Measurements from ENCODE around the gene CFAP251.
"Not testable (repeated sequence)": the region's sequence is repeated elsewhere in the genome, so short reads cannot be mapped to it uniquely, and the experiment has no call there.

CFAP251 gene

GRCh38 chr12:121905746-121906145 is 12.6 kb upstream of the CFAP251 start:
- DNase-seq: no peak

DNA sequence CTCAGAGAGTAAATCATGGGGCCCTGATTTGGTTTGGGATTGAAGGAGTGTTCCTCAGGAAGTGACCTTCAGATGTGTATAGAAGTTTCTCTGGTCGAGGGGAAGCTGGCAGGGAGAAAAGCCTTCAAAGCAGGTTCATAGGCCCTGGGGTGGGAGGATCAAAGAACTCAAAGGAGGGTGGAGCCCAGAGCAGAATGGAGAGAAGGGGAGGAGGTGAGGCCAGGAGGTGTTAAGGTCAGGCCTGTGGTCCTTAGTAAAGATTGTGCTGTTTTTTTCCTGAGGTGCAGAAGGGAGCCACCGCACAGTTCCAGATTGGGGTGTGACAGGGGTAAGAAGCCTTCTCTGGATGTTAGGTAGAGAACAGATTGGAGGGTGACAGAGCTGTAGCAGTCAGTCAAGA is 9.7 kb upstream of the CFAP251 start:
- DNase-seq: no peak

- no peak for DNase-seq
Observed at GRCh38 chr12:121911824-121912585, 6.4 kb upstream of the CFAP251 start.

DNA sequence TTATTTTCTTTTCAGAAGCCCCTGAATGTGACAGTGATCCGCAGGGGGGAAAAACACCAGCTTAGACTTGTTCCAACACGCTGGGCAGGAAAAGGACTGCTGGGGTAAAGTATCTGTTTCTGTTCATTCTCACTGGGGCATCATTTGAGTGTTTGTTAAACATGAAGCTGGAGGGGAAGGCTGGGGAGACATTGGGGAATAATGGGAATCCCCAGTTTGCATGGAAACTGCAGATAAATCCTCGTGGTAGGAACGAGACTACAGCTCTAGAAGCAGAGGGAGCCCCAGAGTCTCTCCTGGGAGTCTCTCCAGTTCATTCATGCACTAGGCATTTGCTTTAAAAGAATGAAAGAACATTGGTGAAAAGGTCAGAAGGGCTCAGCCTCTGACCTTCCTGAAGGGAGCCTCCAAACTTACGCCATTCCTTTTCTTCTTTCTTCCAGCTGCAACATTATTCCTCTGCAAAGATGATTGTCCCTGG is 2.5 kb upstream of the CFAP251 start:
- no peak for DNase-seq

- no peak for DNase-seq
Observed at GRCh38 chr12:121916719-121917118, 1.7 kb upstream of the CFAP251 start.

DNA sequence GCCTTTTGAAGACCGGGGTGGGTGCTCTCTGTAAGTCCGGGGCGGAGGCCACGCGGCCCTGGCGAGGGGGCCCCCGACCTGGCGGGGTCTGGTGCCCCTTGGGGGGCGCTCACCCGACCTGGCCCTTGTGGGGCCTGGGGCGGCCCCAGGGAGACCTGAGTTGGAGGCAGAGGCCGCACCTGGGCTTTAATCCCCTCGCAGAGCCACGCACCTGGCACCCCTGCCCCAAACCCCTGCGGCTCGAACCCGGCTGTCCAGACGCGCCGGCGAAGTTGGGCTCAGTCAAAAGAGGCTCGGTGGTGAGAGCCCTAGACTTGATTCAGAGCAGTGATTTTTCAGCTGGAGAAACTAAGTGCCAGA is 267 bp downstream of the CFAP251 start:
- no peak for DNase-seq

GRCh38 chr12:121921066-121921465 is 2.7 kb downstream of the CFAP251 start:
- no peak for DNase-seq

GRCh38 chr12:121925358-121925695 is 6.9 kb downstream of the CFAP251 start:
- no peak for DNase-seq

DNA sequence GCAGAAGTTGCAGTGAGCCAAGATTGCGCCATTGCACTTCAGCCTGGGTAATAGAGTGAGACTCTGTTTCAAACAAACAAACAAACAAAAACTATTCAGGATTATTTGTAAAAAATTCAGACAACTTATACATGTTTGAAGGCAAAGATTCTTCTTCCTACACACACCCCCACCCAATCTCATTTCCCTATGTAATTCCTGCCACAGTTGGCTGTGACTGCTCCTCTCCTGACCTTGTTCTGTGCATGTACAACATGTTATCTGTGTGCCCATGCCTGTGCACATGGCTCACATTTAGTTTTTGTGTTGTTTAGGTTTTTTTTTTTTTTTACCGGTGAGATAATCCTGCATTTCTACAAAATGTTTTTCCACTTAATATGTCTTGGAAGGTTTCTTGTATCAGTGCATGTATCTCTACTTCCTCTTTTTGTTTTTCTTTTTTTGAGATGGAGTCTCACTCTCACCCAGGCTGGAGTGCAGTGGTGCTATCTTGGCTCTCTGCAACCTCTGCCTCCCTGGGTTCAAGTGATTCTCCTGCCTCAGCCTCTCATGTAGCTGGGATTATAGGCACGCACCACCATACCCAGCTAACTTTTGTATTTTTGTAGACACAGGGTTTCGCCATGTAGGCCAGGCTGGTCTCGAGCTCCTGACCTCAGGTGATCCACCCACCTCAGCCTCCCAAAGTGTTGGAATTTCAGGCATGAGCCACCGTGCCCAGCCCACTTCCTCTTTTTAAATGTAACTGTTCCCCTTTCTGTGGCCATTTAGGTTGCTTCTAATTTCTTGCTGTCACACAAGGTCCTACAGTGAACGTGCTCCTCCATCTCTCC is 8.7 kb downstream of the CFAP251 start:
- no peak for DNase-seq

- DNase-seq: no peak
Observed at GRCh38 chr12:121927813-121928212, 9.4 kb downstream of the CFAP251 start.

DNA sequence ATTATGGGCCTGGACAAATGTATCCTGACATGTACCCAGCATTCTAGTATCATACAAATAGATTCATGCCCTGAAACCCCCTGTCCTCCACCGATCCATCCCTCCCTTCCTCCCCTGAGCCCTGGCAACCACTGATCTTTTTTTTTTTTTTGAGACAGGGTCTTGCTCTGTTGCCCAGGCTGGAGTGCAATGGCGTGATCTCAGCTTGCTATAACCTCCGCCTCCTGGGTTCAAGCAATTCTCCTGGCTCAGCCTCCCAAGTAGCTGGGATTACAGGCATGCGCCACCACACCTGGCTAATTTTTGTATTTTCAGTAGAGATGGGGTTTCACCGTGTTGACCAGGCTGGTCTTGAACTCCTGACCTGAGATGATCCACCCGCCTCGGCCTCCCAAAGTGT is 11.2 kb downstream of the CFAP251 start:
- not testable (repeated sequence) for DNase-seq

GRCh38 chr12:121930862-121931261 is 12.5 kb downstream of the CFAP251 start:
- no peak for DNase-seq

- no peak for DNase-seq
Observed at GRCh38 chr12:121932176-121932536, 13.8 kb downstream of the CFAP251 start.

- DNase-seq: no peak
Observed at GRCh38 chr12:121932914-121933521, 14.6 kb downstream of the CFAP251 start.

DNA sequence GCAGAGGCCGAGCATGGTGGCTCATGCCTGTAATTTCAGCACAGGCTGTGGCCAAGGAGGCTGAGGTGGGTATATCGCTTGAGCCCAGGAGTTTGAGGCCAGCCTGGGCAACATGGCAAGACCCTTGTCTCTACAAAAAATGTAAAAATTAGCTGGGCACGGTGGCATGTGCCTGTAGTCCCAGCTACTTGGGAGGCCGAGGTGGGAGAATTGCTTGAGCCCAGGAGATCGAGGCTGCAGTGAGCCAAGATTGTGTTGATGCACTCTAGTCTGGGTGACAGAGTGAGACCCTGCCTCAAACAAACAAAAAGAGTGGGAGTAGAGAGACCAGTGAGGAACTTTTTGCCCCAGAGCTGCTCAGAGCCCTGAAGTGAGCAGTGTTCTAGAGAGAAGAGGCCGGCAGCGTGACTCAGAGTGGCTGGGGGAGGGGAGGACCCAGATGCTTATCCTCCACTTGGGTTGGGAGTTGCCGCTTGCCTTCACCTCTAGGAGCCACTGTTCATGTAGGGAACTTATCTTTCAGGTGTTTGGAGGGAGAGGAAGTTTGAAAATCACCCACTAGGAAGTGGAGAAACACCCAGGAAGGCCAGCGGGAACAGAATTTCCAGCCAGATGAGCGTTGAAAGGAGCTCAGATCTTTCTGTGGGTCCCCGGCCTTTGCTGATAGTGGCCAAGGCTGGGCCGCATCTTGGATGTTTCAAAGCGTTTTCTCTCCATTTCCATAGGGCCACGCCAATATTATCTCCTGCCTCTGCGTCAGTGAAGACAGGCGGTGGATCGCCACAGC is 15.3 kb downstream of the CFAP251 start:
- no peak for DNase-seq

DNA sequence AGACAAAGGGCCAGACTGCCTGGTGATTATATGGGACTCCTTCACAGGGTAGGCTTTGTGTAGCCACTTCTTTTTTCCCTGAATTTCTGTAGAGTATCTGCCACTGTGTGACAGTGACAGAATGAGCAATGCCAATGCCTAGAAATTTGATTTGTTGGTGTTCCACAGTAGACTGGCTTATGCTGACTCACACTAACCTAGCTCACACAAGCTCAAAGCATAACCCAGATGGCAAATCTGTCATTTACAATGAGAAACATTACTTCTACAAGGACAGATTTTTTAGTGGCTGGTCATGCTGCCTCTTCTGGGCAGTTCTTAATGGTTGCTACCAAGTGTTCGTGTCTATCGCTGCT is 15.9 kb downstream of the CFAP251 start:
- DNase-seq: no peak

DNA sequence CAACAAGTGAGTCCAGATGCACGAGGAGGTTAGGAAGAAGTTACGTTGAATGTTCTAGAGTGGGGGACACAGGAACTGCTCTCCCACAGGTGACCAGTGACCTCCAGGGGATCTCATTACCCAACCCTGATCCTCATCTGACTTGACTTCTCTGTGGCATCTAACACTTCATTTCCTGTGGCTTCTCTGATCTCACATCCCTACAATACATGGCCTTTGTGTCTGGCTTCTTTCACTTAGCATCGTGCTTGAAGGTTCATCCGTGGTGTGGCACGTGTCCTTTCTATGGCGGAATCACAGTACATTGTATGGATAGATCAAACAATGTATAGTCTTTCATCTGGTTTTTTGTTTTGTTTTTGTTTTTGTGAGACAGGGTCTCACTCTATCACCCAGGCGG is 19.3 kb downstream of the CFAP251 start:
- DNase-seq: no peak

DNA sequence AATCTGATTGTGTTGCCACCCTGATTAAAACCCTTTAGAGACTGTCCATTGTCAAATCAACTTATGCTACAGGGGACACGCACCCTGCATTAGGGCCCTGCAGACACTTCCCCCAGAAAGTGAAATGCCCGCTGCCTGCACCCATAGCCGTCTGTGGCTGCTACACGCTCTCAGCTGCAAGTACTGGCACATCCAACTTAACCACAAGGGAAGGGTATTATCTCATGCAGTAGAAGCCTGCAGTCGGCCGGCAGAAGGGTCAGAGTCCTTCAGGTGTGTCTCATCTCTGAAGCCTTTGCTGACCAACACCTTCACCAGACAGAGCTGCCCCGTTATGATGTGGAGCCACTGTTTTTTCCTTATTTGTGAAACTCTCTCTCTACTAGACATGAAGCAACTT is 20.8 kb downstream of the CFAP251 start:
- DNase-seq: no peak

DNA sequence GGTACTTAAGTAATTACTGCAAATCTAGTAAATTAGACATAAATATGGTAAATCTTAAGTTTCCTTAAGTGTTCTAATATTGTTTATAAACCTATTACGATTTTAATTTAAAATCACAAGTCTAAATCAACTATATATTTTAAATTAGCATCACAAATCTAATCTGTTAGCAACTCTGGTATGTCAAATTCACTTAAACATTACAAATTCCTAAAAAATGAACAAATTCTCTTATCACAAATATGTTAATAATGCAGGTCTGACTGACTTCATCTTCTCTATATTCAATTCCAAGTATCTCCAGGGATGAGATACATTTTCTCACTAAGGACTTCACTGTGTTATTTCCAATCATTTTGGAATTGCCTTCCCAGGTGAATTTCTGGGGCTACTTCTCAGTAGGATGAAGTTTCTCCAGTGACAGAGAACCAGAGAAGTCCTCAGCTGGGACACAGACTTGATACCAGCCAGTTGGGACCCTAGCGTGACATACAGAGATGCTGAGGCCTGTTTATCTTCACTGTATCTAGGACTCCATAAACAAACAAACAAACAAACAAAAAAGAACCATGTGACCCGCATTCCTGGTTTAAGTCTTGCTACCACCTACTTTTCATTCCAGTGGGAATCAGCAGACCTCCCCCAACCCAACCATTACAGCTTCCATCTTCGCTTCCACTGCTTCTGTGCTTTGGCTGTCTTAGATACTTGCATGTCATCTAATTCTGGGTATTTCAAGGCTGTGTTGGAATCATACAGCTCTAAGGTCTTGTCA is 21.8 kb downstream of the CFAP251 start:
- DNase-seq: no peak

- DNase-seq: no peak
Observed at GRCh38 chr12:121942145-121942718, 23.8 kb downstream of the CFAP251 start.

DNA sequence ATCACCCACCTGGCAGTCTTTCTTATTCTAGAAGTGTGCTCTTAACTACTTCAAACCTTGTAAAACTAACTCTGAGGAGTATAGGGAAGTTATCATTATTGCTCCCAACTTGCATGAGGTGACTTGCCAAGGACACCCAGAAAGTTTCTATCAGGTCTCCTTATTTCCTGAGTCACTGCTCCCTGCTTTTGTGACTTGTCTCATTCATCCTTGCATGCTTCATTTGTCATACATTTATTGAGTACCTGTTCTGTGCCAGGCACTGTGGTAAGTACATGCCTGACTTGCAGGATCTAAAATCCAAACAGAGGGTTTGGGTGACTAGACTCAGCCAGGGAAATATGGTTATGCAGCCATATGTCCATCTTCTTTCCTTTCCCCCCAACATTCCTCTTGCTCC is 25.5 kb downstream of the CFAP251 start:
- DNase-seq: no peak

All from hippocampal formation (tissue), 2 donors.